GM12875 (cell line): ENCODE measurements around the gene GABPB2.
"Not testable (repeated sequence)": the region's sequence is repeated elsewhere in the genome, so short reads cannot be mapped to it uniquely, and the experiment has no call there.

Experiments
- H3K4me3 ChIP-seq: one replicate; pipeline ENCODE4 v1.5.1; 2011; ENCODE audit warnings: low read depth, low read length, control low read depth
- TF ChIP-seq, protein P1 (sequence below): IDR thresholded peaks from 2 replicates; pipeline ENCODE4 v1.5.1; 2011; ENCODE audit warnings: low read depth, mild to moderate bottlenecking, control low read depth, inconsistent platforms, low read length, moderate library complexity, borderline replicate concordance; ENCODE audit not compliant: insufficient read depth

Gene GABPB2

DNA sequence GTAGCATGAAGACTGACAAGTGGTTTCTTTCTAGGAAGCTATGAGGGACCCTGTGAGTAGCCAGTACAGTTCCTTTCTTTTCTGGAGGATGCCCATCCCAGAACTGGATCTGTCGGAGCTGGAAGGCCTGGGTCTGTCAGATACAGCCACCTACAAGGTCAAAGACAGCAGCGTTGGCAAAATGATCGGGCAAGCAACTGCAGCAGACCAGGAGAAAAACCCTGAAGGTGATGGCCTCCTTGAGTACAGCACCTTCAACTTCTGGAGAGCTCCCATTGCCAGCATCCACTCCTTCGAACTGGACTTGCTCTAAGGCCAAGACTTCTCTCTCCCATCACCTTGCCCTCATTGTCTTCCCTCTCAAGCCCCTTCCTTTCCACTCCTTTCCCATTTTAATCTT is 3.4 kb upstream of the GABPB2 start:
- TF ChIP-seq, protein P1, sequence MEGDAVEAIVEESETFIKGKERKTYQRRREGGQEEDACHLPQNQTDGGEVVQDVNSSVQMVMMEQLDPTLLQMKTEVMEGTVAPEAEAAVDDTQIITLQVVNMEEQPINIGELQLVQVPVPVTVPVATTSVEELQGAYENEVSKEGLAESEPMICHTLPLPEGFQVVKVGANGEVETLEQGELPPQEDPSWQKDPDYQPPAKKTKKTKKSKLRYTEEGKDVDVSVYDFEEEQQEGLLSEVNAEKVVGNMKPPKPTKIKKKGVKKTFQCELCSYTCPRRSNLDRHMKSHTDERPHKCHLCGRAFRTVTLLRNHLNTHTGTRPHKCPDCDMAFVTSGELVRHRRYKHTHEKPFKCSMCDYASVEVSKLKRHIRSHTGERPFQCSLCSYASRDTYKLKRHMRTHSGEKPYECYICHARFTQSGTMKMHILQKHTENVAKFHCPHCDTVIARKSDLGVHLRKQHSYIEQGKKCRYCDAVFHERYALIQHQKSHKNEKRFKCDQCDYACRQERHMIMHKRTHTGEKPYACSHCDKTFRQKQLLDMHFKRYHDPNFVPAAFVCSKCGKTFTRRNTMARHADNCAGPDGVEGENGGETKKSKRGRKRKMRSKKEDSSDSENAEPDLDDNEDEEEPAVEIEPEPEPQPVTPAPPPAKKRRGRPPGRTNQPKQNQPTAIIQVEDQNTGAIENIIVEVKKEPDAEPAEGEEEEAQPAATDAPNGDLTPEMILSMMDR: no peak
- no peak overlapping the region for H3K4me3 ChIP-seq

DNA sequence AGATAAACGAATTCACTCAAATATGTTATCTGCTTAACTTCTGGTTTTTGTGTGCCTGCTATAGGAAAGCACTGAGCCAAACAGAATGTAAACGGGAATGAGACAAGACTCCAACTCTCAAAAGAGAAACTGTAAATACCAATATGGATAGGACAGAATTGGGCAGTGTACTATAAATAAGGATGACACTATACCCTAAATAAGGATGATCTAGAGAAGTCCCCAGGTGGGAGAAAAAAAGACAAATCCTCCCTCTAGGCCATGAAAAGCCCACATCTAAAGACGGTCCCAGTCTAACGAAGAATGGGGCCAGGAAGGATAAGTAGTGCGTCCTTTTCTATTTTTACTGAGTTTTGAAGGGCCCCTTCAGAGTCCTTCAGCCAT is 1.5 kb upstream of the GABPB2 start:
- TF ChIP-seq, protein P1: no peak

DNA sequence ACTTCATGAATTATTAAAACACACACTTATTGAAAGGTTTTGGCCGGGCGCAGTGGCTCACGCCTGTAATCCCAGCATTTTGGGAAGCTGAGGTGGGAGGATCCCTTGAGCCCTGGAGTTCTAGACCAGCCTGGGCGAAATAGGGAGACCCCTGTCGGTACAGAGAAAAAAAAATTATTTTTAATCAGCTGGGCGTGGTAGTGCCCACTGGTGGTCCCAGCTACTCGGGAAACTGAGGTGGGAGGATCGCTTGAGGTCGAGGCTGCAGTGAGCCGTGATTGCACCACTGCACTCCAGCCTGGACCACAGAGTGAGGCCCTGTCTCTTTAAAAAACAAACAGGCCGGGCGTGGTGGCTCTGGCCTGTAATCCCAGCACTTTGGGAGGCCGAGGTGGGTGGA is 1.7 kb downstream of the GABPB2 start:
- no peak overlapping the region for H3K4me3 ChIP-seq
- TF ChIP-seq, protein P1: no peak

More for the DNA sequence above, 1.5 kb upstream of the GABPB2 start:
- H3K4me3 ChIP-seq: no peak overlapping the region

DNA sequence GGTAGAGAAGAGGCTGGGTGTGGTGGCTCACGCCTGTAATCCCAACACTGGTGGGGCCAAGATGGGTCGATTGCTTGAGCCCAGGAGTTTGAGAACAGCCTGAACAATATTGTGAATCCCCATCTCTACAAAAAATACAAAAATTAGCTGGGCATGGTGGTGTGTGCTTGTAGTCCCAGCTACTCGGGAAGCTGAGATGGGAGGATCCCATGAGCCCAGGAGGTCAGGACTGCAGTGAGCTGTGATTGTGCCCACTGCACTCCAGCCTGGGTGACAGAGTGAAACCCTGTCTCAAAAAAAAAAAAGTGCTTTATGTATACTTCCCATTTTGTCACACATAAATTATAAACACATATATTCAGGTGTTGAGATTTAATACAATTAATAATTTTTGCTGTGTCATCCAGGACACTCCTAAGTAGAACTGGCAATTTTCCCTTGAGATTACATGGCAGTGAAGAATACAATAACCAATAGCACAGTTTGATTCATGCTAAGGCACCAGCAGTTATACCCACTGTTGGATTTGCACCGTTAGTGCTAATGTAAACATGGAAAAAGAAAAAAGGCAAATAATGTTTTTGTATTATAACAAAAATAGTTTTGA is 15.5 kb downstream of the GABPB2 start:
- H3K4me3 ChIP-seq: no peak overlapping the region
- TF ChIP-seq, protein P1: no peak

DNA sequence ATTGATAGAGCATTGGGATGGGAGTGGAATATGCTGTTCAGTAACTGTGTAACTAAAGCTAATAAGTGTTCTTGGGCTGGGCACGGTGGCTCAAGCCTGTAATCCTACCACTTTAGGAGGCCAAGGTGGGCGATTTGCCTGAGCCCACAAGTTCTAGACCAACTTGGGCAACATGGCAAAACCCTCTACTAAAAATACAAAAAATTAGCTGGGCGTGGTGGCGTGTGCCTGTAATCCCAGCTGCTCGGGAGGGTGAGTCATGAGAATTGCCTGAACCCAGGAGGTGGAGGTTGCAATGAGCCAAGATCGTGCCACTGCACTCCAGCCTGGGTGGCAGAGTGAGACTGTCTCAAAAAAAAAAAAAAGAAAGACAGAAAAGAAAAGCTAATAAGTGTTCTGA is 26.9 kb downstream of the GABPB2 start:
- H3K4me3 ChIP-seq: not testable (repeated sequence)

DNA sequence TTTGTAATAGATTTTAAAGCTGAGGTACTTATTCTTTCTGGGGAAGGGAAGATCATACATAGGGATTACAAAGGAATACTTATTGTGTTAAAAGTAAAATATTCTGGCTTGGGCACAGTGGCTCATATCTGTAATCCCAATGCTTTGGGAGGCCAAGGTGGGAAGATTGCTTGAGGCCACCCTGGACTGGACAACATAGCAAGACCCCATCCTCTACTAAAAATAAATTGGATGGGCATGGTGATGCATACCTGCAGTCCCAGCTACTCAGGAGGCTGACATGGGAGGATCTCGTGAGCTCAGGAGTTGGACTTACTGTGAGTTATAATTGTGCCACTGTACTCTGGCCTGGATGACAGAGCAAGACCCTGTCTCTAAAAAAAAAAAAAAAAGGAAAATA is 27.6 kb downstream of the GABPB2 start:
- no peak overlapping the region for H3K4me3 ChIP-seq
- TF ChIP-seq, protein P1: no peak

DNA sequence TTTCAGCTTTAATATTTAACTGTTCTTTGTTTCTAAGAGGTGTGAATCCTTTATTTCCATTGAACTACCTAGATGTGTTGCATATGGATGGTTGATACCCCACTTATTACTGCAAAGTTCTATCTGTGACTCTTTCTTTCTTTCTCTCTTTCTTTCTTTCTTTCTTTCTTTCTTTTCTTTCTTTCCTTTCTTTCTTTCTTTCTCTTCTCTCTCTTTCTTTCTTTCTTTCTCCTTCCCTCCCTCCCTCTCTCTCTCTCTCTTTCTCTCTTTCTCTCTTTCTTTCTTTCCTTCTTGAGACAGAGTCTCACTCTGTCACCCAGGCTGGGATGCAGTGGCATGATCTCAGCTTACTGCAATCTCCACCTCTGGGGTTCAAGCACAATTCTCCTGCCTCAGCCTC is 34.1 kb downstream of the GABPB2 start:
- no peak overlapping the region for H3K4me3 ChIP-seq
- TF ChIP-seq, protein P1: no peak

DNA sequence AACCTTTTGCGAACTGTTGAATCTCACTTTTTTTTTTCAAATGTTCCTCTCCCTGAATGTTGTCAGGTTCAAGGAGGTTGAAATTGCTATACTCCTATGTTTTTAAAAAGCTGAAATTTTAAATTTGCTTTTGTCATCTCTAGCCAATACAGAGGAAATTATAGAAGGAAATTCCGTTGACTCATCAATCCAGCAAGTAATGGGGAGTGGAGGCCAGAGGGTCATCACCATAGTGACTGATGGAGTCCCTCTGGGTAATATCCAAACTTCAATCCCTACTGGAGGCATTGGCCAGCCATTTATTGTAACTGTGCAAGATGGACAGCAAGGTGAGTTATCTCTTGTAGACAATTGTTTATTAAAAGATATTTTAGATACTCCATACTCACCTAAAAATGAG is 36.3 kb downstream of the GABPB2 start:
- H3K4me3 ChIP-seq: no peak overlapping the region
- TF ChIP-seq, protein P1: no peak
